Hepatocyte (in vitro differentiated cells): ENCODE measurements around the gene DNASE1. TPM values are rescaled to one million over a fixed set of nuclear protein-coding genes. Genes with fewer than 3 reads are reported as not detected.

Source experiments
- DNase-seq: peaks from one replicate; pipeline ENCODE4 v3.0.0-alpha.2; 2016; ENCODE audit warnings: low spot score
- H2AFZ ChIP-seq: fragments of 200-600 bp; sonication (generic); 2 replicates; pipeline ENCODE4 v1.6.0; 2016; ENCODE audit warnings: antibody characterized with exemption, mild to moderate bottlenecking
- H3K27ac ChIP-seq: fragments of 200-600 bp; sonication (generic); 2 replicates; pipeline ENCODE4 v1.5.1; 2016; ENCODE audit warnings: mild to moderate bottlenecking
- H3K27me3 ChIP-seq: fragments of 200-600 bp; sonication (generic); 2 replicates; pipeline ENCODE4 v1.6.1; 2016
- H3K36me3 ChIP-seq: fragments of 200-600 bp; sonication (generic); replicated peaks from 2 replicates; pipeline ENCODE4 v1.5.1; 2016; ENCODE audit warnings: low read depth; ENCODE audit not compliant: insufficient read depth
- H3K4me1 ChIP-seq: fragments of 200-600 bp; sonication (generic); 2 replicates; pipeline ENCODE4 v1.5.1; 2016; ENCODE audit warnings: mild to moderate bottlenecking, moderate library complexity; ENCODE audit not compliant: insufficient read depth
- H3K4me2 ChIP-seq: fragments of 200-600 bp; sonication (generic); 2 replicates; pipeline ENCODE4 v1.6.0; 2016
- H3K4me3 ChIP-seq: fragments of 200-600 bp; sonication (generic); 2 replicates; pipeline ENCODE4 v1.5.1; 2016; ENCODE audit warnings: mild to moderate bottlenecking
- H3K79me2 ChIP-seq: fragments of 200-600 bp; sonication (generic); 2 replicates; pipeline ENCODE4 v1.6.0; 2017; ENCODE audit warnings: mild to moderate bottlenecking
- H3K9me2 ChIP-seq: fragments of 200-600 bp; sonication (generic); replicated peaks from 2 replicates; pipeline ENCODE4 v1.6.0; 2017; ENCODE audit warnings: mild to moderate bottlenecking; ENCODE audit not compliant: insufficient read depth
- H3K9me3 ChIP-seq: fragments of 200-600 bp; sonication (generic); 2 replicates; pipeline ENCODE4 v1.5.1; 2016; ENCODE audit warnings: low read depth, mild to moderate bottlenecking
- H4K20me1 ChIP-seq: fragments of 200-600 bp; sonication (generic); 2 replicates; pipeline ENCODE4 v1.6.0; 2016; ENCODE audit warnings: mild to moderate bottlenecking; ENCODE audit not compliant: insufficient read depth, poor library complexity, severe bottlenecking
- CTCF ChIP-seq: fragments of 200-600 bp; sonication (generic); IDR thresholded peaks from 2 replicates; pipeline ENCODE4 v1.5.1; 2016; ENCODE audit warnings: antibody characterized with exemption, mild to moderate bottlenecking; ENCODE audit not compliant: poor library complexity
- EZH2 ChIP-seq: fragments of 200-600 bp; sonication (generic); IDR thresholded peaks from 2 replicates; pipeline ENCODE4 v1.6.1; 2016; ENCODE audit warnings: antibody characterized with exemption, mild to moderate bottlenecking, borderline replicate concordance
- EZH2phosphoT487 ChIP-seq: fragments of 200-600 bp; sonication (generic); IDR thresholded peaks from one replicate; pipeline ENCODE4 v1.6.1; 2018; ENCODE audit warnings: antibody characterized with exemption, mild to moderate bottlenecking, low read depth, moderate library complexity; ENCODE audit not compliant: unreplicated experiment, severe bottlenecking
- WGBS: methylation state at CpG from one replicate; pipeline ENCODE4 v1.1.6; 2016; ENCODE audit warnings: low lambda C conversion rate; ENCODE audit errors: missing lambda C conversion rate; 5-methylcytosine and 5-hydroxymethylcytosine counted together
- polyA plus RNA-seq: library from polyadenylated mRNA; unstranded; fragments of >200 nt; fragmentation: Nextera tagmentation; extraction: Ambion mirVana; gene quantifications from 2 replicates; pipeline ENCODE4 v1.2.1, GENCODE V29; 2016
- total RNA-seq: library from RNA; depleted of rRNA; stranded (reverse); fragments of >200 nt; gene quantifications from 2 replicates; pipeline ENCODE4 v1.2.3, GENCODE V29; 2014

DNASE1 gene
- total and polyA plus RNA-seq, 2 experiments from 2014 or later, result 284 to 337 TPM

DNA sequence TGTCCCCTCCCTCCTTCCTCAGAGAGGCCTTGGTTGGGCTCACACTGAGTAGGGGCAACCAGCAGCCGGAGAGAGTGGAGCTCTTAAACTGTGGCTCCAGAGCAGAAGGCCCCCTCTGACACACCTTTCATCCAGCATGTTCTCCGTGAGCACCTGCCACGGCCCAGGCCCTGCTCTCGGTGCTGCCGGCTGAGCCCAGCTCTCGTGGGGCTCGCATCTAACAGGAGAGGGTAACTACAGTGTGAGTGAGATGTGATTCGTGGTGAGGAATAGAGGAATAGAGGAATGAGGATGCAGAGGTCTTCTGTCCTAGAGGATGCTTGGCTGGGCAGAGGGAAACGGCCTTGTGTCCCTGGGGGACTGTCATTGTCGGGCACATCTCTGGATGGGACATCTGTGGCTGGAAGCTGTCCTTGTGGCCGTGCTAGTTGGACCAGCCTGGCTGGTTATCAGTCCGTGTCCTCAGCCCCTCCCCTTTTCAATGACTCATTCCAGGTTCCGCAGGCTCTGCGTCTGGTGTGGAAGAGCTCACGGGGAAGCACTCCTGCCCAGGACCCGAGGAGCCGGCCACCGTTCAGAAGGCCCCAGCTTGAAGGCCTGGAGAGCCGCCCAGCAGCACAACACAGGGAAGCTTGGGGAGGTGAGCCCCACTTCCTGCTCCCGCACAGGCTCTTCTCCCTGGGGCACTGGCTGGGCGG lies 11.9 kb upstream of the DNASE1 start:
- Histone ChIP-seq H3K27me3 (no peaks in the 10 kb centered on the region), H3K9me3 (no peaks in the 10 kb centered on the region), H4K20me1 (no peaks in the 10 kb centered on the region), H3K27ac (peak overlapping the region; percentile 96), H3K4me2 (peak overlapping the region; percentile 71), H3K79me2 (peaks cover 43% of the 10 kb centered on the region), H3K4me3 (no peak overlapping the region), H3K4me1 (peaks cover 73% of the 10 kb centered on the region), H2AFZ (no peak overlapping the region), H3K9me2 (no peaks in the 10 kb centered on the region), H3K36me3 (no peaks in the 10 kb centered on the region)
- TF ChIP-seq CTCF (no peak), EZH2 (no peak), EZH2phosphoT487 (no peak)
- 49% methylated on average over 21 of the region's 21 CpGs for WGBS
- peak; percentile 88 for DNase-seq

GRCh38 chr16:3643095-3643730 lies 11.3 kb upstream of the DNASE1 start:
- H3K4me3 ChIP-seq, result no peak overlapping the region
- H3K9me2 ChIP-seq, result no peaks in the 10 kb centered on the region
- peak; percentile 4 for DNase-seq
- no peaks in the 10 kb centered on the region for H3K36me3 ChIP-seq
- H3K27ac ChIP-seq, result peak overlapping the region; percentile 96
- no peaks in the 10 kb centered on the region for H3K9me3 ChIP-seq
- peaks cover 41% of the 10 kb centered on the region for H3K79me2 ChIP-seq
- TF ChIP-seq CTCF, result no peak
- peak overlapping the region; percentile 71 for H3K4me2 ChIP-seq
- no peak overlapping the region for H2AFZ ChIP-seq
- WGBS, result 78% methylated on average over 14 of the region's 14 CpGs
- no peaks in the 10 kb centered on the region for H4K20me1 ChIP-seq
- H3K4me1 ChIP-seq, result peaks cover 68% of the 10 kb centered on the region
- H3K27me3 ChIP-seq, result no peaks in the 10 kb centered on the region

GRCh38 chr16:3645108-3645503 lies 9.4 kb upstream of the DNASE1 start:
- no peak for TF ChIP-seq EZH2
- TF ChIP-seq EZH2phosphoT487, result no peak
- no peak for TF ChIP-seq CTCF
- Histone ChIP-seq H3K4me1 (peaks cover 56% of the 10 kb centered on the region), H3K4me3 (no peak overlapping the region), H3K36me3 (no peaks in the 10 kb centered on the region), H3K79me2 (peaks cover 41% of the 10 kb centered on the region), H3K4me2 (peak overlapping the region; percentile 55), H3K27ac (peak overlapping the region; percentile 94), H4K20me1 (no peaks in the 10 kb centered on the region), H3K9me2 (no peaks in the 10 kb centered on the region), H3K27me3 (no peaks in the 10 kb centered on the region), H3K9me3 (no peaks in the 10 kb centered on the region), H2AFZ (no peak overlapping the region)
- 54% methylated on average over 6 of the region's 6 CpGs for whole genome bisulfite sequencing
- DNase-seq, result no peak
